NAMALWA (cell line): ENCODE results near the gene C5.
A peak's percentile ranks its signal among the peaks of the same experiment; 100 is the strongest.

ENCODE experiments used
- DNase-seq: peaks from one replicate; pipeline ENCODE4 v3.0.0-alpha.2; 2015; ENCODE audit warnings: low spot score

The C5 gene

GRCh38 chr9:120941046-120941770, 108.9 kb downstream of the C5 start:
- no peak for DNase-seq

GRCh38 chr9:120940573-120940972, 109.5 kb downstream of the C5 start:
- no peak for DNase-seq

GRCh38 chr9:120938851-120939250, 111.2 kb downstream of the C5 start:
- no peak for DNase-seq

- no peak for DNase-seq
These were observed 112.5 kb downstream of the C5 start for GRCh38 chr9:120937596-120937995.

GRCh38 chr9:120937127-120937526, 112.9 kb downstream of the C5 start:
- no peak for DNase-seq

- no peak for DNase-seq
These were observed 113.3 kb downstream of the C5 start for GRCh38 chr9:120936764-120937122.

- peak; percentile 93 for DNase-seq
These were observed 113.9 kb downstream of the C5 start for GRCh38 chr9:120936011-120936763.

- peak; percentile 53 for DNase-seq
These were observed 114.7 kb downstream of the C5 start for GRCh38 chr9:120935383-120935857.

- DNase-seq: peak; percentile 44
These were observed 115.8 kb downstream of the C5 start for GRCh38 chr9:120934281-120934680.

GRCh38 chr9:120933310-120934055, 116.6 kb downstream of the C5 start:
- no peak for DNase-seq

GRCh38 chr9:120932086-120932823, 117.8 kb downstream of the C5 start:
- no peak for DNase-seq

GRCh38 chr9:120931231-120932085, 118.6 kb downstream of the C5 start:
- DNase-seq: peak; percentile 86

GRCh38 chr9:120929229-120929791, 120.8 kb downstream of the C5 start:
- DNase-seq: no peak

GRCh38 chr9:120928483-120929228, 121.4 kb downstream of the C5 start:
- DNase-seq: peak; percentile 64

- no peak for DNase-seq
These were observed 122.0 kb downstream of the C5 start for GRCh38 chr9:120928015-120928482.

- no peak for DNase-seq
These were observed 122.6 kb downstream of the C5 start for GRCh38 chr9:120927269-120928014.

GRCh38 chr9:120926397-120926928, 123.6 kb downstream of the C5 start, which contains the start of gene TRAF1:
TSS of gene TRAF1 (minus strand) at chr9:120926796. CDS start at chr9:120926075, 721 bp downstream.
- DNase-seq: peak; percentile 62

- no peak for DNase-seq
These were observed 124.3 kb downstream of the C5 start for GRCh38 chr9:120925535-120926396.
